Retinal pigment epithelial cell (primary cell): ENCODE results near the gene SIGLEC9.

Experiments used
- DNase-seq: peaks from one replicate; pipeline ENCODE4 v3.0.0-alpha.2; 2010; ENCODE audit warnings: low read depth
- H3K4me3 ChIP-seq: 2 replicates; pipeline ENCODE4 v1.5.1; 2011; ENCODE audit warnings: mild to moderate bottlenecking, low read length, control low read depth, moderate library complexity
- TF ChIP-seq, protein P1 (sequence below): conservative IDR thresholded peaks from 2 replicates; pipeline ENCODE4 v1.5.1; 2011; ENCODE audit warnings: low read depth, low read length, control low read depth, inconsistent platforms

The SIGLEC9 gene

DNA sequence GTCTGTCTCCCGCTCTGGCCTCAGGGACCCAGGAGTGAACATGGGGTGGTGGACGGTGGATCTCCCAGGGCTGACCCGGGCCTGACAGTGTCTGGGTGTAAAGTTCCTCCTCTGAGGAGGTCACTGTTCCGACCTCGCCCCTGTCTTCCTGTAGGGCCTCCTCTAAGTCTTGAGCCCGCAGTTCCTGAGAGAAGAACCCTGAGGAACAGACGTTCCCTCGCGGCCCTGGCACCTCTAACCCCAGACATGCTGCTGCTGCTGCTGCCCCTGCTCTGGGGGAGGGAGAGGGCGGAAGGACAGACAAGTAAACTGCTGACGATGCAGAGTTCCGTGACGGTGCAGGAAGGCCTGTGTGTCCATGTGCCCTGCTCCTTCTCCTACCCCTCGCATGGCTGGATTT is at the start of gene SIGLEC9:
SIGLEC9 (plus strand) TSS at position 178 of the 400 bp plus-strand sequence; CDS start at position 247, 69 bp downstream.
- DNase-seq: no peak
- TF ChIP-seq, protein P1, sequence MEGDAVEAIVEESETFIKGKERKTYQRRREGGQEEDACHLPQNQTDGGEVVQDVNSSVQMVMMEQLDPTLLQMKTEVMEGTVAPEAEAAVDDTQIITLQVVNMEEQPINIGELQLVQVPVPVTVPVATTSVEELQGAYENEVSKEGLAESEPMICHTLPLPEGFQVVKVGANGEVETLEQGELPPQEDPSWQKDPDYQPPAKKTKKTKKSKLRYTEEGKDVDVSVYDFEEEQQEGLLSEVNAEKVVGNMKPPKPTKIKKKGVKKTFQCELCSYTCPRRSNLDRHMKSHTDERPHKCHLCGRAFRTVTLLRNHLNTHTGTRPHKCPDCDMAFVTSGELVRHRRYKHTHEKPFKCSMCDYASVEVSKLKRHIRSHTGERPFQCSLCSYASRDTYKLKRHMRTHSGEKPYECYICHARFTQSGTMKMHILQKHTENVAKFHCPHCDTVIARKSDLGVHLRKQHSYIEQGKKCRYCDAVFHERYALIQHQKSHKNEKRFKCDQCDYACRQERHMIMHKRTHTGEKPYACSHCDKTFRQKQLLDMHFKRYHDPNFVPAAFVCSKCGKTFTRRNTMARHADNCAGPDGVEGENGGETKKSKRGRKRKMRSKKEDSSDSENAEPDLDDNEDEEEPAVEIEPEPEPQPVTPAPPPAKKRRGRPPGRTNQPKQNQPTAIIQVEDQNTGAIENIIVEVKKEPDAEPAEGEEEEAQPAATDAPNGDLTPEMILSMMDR: no peak
- H3K4me3 ChIP-seq: no peak within 1 kb of the TSS

DNA sequence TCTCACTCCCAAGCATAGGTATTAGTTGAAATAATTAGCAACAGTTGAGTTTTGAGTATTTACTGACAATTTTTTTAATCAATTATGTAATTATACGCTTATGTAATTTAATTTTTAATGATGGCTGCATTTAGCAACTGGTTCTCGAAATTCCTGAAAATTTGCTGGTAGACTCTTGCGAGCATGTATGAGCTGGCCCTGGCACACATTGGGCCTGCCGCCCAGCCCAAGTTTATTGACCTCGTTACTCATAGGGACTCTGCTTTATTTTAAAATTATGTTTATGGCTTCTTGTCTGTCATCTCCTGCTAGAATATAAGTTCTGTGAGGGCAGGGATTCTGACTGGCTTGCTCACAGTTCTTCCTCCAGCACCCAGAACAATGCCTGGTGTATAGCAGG is 48.7 kb upstream of the SIGLEC9 start:
- TF ChIP-seq, protein P1: no peak

DNA sequence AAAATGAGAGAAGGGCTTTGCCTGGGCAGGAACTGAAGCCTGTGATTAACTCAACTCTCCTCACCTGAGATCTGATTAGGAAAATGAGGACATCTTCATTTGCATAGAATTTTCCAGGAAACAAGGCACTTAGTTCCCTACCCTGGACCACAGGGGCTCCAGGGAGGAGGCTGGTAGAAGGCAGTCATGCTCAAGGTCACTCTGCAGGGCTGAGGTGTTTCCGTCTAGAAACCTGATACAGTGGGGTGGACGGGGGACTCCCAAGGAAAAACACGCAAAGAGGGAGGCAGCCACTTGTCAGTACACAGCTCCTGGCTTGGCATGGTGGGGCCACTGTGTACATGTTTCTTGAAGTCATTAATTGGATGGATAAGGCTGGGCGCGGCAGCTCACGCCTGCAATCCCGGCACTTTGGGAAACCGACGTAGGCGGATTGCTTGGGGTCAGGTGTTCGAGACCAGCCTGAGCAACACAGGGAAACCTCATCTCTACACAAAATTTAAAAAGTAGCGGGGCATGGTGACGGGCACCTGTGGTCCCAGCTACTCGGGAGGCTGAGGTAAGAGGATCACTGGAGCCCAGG is 48.0 kb upstream of the SIGLEC9 start:
- no peak overlapping the region for H3K4me3 ChIP-seq
- no peak for DNase-seq
- TF ChIP-seq, protein P1: no peak

More for the DNA sequence above, 48.7 kb upstream of the SIGLEC9 start:
- no peak overlapping the region for H3K4me3 ChIP-seq
- DNase-seq: no peak

- DNase-seq: no peak
- H3K4me3 ChIP-seq: no peak overlapping the region
Observed at GRCh38 chr19:51078104-51078503, 46.6 kb upstream of the SIGLEC9 start.

DNA sequence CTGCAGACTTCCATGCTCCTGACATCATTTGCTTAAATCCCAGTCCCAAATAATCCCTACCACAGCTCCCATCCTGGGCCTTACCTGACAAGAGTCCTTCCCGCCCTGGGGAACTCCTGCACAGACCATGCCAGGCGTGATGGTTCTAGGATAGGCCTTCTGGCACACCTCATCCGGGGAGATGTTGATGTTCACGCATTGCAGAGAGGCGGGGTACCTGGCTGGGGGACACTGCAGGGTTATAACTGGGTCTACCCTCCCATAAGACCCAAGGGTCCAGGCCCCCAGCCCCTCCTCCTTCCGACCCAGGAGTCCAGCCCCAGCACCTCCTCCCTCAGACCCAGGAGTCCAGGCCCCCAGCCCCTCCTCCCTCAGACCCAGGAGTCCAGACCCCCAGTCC is 46.0 kb upstream of the SIGLEC9 start:
- no peak overlapping the region for H3K4me3 ChIP-seq
- no peak for DNase-seq
- TF ChIP-seq, protein P1: no peak

More at GRCh38 chr19:51078104-51078503, 46.6 kb upstream of the SIGLEC9 start:
- TF ChIP-seq, protein P1: no peak

DNA sequence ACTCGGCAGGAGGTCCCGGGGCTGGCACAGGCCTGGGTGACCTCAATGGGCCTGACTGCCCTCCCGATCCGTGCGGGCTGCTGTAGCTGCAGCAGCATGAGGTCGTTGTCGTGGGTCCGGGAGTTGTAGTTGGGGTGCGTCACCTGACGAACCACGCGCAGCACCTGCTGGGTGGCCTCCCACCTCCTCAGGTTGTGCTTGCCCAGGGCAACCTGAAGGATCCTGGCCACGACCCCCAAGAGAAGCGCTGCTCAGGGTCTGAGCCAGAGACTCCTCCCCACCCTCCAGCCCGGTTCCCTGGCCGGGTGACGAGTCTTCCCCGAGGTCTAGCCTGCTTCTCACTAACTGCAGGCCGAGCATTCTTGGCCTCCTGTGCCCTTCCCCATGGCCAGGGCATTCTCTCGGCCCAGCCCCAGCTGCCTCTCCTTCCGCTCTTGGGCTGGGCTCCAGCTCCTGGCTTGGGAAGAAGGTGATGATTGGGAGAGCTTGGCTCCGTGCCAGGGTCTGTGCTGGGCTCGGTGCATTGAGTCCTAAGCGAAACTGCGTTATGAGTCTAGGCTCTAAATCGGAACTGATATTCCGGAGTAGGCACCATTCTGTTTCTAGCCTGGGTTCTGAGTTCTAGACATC is 45.1 kb upstream of the SIGLEC9 start:
- no peak overlapping the region for H3K4me3 ChIP-seq
- TF ChIP-seq, protein P1: no peak

GRCh38 chr19:51081476-51081875 is 43.2 kb upstream of the SIGLEC9 start:
- TF ChIP-seq, protein P1: no peak
- H3K4me3 ChIP-seq: no peak overlapping the region
- no peak for DNase-seq

More for the DNA sequence above, 45.1 kb upstream of the SIGLEC9 start:
- DNase-seq: no peak
